HL-60/S4 treated with phorbol 12-myristate 13-acetate at 8.2 ng/mL for 4 days and 3 days (cell line): ENCODE measurements around the gene DRD2.

ENCODE experiments used
- in situ Hi-C: fragments of 300-500 bp; cut with MboI; formaldehyde crosslinking; loops from 2 replicates; pipeline ENCODE4 v1.15.0; 2022; ENCODE audit warnings: low sequenced_read_pairs

The DRD2 gene

DNA sequence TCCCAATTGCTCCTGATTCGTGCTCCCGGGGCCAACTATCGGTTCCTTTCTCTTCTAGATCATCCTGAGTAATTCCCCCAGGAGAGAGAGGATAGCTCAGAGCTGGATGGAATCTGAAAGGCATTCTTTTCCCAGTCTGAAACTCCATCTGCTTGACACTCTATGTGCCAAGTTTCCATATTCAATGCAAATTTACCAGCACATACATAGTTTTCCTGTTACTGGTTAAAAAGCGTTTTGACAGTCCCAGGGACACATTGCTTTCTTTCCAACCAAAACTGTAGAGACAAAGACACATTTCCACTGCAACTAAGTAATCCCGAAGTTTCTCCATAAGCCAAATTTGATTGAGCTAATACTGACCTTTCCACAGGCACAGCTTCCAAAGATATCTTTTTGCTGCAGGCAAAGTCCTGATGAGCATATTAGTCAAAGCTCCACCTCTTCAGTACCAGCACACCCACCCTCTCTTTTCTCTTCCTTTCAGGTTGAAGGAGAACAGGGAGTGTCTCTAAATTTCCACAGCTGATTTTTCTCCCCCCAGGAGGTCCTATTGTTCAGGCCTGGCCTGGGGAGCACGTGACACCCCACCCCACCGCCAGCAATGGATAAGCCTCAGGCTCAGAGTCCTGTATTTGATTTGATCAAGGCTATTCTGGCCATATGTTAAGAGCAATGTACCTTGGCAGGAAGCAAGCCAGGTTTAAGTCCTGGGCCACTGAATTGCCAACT, 97.4 kb downstream of the DRD2 start:
- in situ Hi-C loops = no loop called here

DNA sequence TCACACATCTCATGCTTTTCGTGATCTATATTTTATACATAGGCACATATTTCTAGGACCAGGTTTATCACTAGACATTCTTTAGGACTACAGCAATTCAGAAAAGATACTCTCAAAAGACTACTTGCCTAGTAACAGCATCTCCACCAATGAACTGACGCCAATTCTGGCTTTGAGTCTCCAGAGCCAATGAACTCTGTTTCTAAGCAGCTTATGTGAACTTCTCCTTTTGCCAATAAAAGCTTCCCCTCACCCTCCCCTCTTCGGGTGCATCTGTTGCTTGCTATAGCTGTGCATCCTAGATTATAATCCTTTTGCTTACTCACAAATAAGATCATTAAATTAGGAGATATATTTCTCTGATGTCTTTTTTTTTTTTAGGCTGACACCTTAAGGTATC, 99.0 kb downstream of the DRD2 start:
- in situ Hi-C loops = no loop called here

DNA sequence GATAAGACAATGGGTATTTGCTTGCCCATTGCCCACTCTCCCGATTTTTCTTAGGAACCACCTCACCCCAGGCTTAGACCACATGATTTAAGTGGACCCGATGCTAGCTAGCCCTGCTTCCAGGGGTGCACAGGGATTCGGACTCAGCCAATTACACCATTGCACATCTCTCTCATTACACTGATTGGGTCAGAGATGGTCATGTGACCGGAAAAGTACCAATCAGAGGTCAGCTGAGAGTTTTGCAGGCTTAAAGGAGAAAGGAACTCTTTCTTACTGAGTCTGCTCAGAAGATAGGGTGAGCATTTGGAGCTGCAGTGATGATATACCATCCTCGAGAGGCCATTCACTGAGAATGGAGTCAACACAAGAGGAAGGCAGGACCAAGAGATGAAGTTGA, 99.8 kb downstream of the DRD2 start:
- in situ Hi-C loops = no loop called here

DNA sequence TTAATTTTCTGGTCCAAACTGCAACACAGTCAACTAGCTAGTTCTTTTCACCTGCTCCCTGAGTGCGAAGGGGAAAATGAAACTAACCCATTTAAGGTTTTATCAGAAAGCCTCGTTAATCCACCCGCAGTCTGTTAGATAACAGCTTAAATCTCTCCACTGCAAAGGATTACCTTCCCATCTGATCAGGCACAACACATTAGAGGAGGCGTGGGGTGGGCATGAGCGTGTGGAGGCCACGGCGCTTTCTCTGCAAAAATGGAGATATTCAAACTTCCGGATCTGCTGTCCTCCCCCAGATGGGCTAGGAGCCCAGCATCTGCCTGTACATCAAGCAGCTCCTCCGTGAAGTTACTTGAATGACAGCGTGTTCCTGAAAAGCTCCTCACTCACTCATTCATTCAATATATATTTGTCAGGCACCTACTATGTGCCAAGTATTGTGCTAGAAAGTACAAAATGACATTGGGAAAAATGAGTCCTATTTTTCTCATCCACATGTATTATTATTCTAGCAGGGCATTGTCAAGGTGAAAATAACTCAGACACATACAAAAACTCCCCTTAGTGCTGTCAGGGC, 101.1 kb downstream of the DRD2 start:
- in situ Hi-C loops = no loop called here

DNA sequence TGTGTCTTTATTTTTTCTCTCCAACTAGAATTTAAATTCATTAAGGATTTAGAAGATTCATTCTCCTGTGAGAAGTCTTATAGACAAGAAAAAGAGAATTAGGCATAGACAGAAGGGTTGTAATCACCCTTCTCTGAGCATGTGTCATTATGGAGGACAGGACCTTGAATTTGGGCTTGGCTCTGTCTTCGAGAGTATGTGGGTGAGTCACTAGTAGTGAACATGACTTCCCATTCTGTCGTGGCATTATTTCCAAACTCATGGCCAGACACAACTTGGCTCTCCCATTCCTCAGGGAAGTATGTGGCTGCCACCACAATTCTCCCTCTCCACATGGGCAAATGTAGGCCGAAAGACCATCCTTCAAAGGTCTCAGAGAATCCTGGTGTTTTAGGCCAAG, 101.9 kb downstream of the DRD2 start:
- in situ Hi-C loops = no loop called here

DNA sequence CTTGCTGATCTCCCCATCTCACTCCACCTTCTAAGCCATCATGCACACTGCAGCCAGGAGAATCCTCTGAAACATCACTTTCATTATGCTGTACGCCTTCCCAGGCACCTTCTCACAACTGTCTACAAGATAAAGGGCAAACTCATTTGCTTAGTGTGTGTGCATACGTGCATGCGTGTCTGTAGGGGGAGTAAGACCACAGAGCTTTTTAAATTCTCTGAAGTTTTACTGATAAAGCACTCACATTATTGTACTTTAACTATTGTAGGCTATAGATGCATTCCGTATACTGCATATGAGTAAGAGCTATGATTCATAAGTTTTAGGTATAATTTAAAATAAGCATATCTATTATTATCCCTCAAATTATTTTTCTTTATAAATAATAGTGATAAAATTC, 102.9 kb downstream of the DRD2 start:
- in situ Hi-C loops = no loop called here

DNA sequence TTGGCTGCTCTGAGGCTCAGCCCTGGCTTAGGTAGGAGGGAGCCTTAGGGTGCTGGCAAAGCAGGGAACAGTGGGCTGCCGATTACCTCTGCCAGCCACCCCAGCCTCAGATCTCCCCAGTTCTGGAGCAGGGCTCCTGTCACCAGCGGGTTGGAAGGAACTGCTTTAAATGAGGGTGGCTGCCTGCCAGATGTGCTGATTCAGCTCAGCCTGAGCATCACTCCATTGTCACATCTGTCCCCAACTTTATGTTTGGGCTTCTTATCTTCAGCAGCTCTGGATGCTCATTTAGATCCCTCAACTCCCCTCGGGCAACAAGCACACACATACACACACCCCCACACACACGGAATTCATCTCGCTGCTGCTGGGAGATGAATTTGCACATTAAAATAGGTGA, 104.6 kb downstream of the DRD2 start:
- in situ Hi-C loops = no loop called here

DNA sequence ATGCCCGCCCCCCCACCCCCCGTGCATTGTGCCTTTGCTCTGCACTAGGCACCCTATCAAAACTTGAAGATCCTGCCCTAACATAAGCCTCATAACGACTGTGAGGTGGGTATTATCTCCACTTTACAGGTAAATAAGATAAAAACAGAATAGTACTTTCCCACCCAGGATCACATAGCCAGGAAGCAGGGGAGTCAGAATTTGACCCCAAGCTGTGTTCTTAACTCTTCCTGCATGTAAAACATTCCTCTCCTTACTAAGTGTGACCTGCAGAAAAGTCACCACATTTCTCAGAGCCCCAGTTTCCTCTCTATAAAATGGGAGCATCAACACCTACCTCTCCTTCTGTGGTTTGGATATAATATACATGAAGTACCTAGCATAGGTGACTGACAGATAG, 105.8 kb downstream of the DRD2 start:
- in situ Hi-C loops = no loop called here

DNA sequence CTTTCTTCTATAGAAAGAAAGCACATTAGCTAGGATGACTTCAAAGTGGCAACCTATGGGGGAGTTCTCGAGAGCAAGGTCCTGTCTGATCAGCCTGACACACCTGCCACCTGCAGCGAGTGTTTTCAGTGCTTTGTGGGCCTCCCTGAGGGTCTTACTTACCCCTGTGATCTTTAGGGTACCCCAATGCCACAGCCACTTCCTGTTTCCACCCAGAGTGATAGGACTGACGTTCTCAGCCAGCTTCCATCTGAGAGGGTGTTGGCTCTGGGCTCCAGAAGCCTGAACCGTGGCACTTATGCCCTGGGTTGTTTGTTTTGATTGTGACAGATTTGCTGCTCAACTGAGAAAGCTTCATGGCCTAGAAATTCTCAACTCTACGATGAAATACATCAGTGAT, 109.3 kb downstream of the DRD2 start:
- in situ Hi-C loops = no loop called here

DNA sequence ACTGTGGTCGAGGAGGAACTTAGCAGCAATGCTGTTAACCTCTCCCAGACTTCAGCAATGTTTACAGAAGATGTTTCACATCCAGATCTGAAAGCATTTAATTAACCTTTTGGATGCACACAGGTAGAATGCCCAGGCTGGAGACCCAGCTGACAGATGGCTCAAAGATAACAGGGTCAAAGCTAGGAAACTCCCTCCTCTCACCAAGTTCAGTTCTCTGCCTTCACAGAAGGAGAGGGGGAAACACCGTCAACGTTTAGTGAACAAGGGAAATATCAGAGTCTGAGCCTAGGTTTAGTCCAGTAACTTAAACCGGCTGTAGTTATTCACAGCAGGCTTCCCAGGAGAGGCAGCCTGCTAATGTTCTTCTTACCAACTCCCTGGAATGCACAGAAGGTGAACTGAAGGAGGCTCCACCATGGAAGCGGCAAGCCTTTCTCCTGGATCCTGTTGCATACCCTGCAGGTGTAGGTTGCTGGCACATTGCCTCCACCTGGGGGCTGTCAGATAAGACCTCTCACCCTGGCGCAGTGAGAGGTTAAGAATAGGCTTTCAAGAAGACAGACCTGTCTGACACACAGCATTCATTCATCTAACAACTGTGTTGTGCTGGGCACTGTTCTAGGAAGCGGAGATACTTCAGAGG, 111.1 kb downstream of the DRD2 start:
- in situ Hi-C loops = no loop called here

DNA sequence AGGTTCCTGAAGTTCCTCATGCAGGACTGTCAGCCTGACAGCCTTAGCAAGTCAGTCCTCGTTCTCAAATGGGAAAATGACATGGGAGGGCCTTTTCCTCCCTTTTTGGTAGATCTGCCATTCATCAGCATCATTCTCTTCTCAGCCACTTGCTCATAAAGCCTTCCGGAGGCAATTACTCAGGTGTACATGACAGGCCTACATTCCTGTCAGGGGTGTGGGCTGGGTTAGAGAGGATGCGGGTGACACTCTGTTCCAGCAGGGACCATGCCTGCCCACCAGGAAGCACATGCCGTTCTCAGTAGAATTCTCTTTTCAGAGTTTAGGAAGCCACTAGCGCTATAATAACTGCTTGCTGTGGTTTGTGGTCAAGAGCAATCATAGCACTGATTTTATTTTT, 111.8 kb downstream of the DRD2 start:
- in situ Hi-C loops = no loop called here
